HepG2 (cell line): ENCODE measurements around the gene RASSF6. TPM values are rescaled to one million over a fixed set of nuclear protein-coding genes. Genes with fewer than 3 reads are reported as not detected.
A peak's percentile ranks its signal among the peaks of the same experiment; 100 is the strongest.

Source experiments
- AHR ChIP-seq: IDR thresholded peaks from 2 replicates; pipeline ENCODE4 v1.6.1; 2018; ENCODE audit warnings: missing genetic modification reagents, missing compliant biosample characterization
- ARID5B ChIP-seq: IDR thresholded peaks from 2 replicates; pipeline ENCODE4 v1.4.0; 2020; ENCODE audit warnings: mild to moderate bottlenecking, missing genetic modification reagents
- CBFB ChIP-seq: sonication (generic); formaldehyde crosslinking; IDR thresholded peaks from 2 replicates; pipeline ENCODE4 v1.4.0; 2020; ENCODE audit warnings: missing genetic modification reagents
- FOSL2 ChIP-seq: sonication (generic); formaldehyde crosslinking; IDR thresholded peaks from 2 replicates; pipeline ENCODE4 v1.4.0; 2020; ENCODE audit warnings: missing genetic modification reagents
- FOXK1 ChIP-seq: sonication (generic); formaldehyde crosslinking; IDR thresholded peaks from 2 replicates; pipeline ENCODE4 v1.4.0; 2020; ENCODE audit warnings: low read depth, missing genetic modification reagents, borderline replicate concordance
- GATAD2A ChIP-seq: IDR thresholded peaks from 2 replicates; pipeline ENCODE4 v1.6.1; 2016
- HDAC1 ChIP-seq: sonication (generic); formaldehyde crosslinking; IDR thresholded peaks from 2 replicates; pipeline ENCODE4 v1.5.1; 2020; ENCODE audit warnings: mild to moderate bottlenecking, missing genetic modification reagents
- ISX ChIP-seq: sonication (generic); formaldehyde crosslinking; conservative IDR thresholded peaks from 2 replicates; pipeline ENCODE4 v1.5.0; 2020; ENCODE audit warnings: missing genetic modification reagents
- SALL1 ChIP-seq: sonication (generic); formaldehyde crosslinking; IDR thresholded peaks from 2 replicates; pipeline ENCODE4 v1.8.0; 2022; ENCODE audit warnings: mild to moderate bottlenecking, missing genetic modification reagents
- SOX6 ChIP-seq, 2 experiments: fragments of 450-650 bp in 1 of 2; sonication (generic) in 1 of 2; formaldehyde crosslinking in 1 of 2; IDR thresholded peaks; 2 replicates each; pipeline versions ENCODE4 v1.4.0 to v1.6.1; 2017 to 2020; ENCODE audit warnings: antibody characterized with exemption in 1 of 2, mild to moderate bottlenecking in 1 of 2, missing genetic modification reagents in 1 of 2
- ZNF20 ChIP-seq: sonication (generic); formaldehyde crosslinking; IDR thresholded peaks from 2 replicates; pipeline ENCODE4 v1.4.0; 2020; ENCODE audit warnings: mild to moderate bottlenecking, moderate library complexity, missing genetic modification reagents
- ZNF281 ChIP-seq: sonication (generic); formaldehyde crosslinking; IDR thresholded peaks from 2 replicates; pipeline ENCODE4 v1.4.0; 2020; ENCODE audit warnings: missing genetic modification reagents, borderline replicate concordance
- ZNF569 ChIP-seq: sonication (generic); formaldehyde crosslinking; IDR thresholded peaks from 2 replicates; pipeline ENCODE4 v1.5.0; 2020; ENCODE audit warnings: mild to moderate bottlenecking, missing genetic modification reagents, moderate library complexity, borderline replicate concordance
- ZNF768 ChIP-seq: sonication (generic); formaldehyde crosslinking; IDR thresholded peaks from 2 replicates; pipeline ENCODE4 v1.4.0; 2020; ENCODE audit warnings: missing genetic modification reagents
- polyA plus RNA-seq, 8 experiments: library from polyadenylated mRNA; depleted of rRNA in 3 of 8; stranded (reverse) in 7 of 8; unstranded in 1 of 8; fragments of >200 nt; fragmentation: Illumina TruSeq in 4 of 8; extraction: Trizol in 4 of 8; gene quantifications; 2 replicates each; pipeline versions ENCODE4 v1.2.1 to v1.2.3, GENCODE V29; 2011 to 2016; ENCODE audit warnings: low read depth in 4 of 8, missing spikeins in 1 of 8, mixed read lengths in 1 of 8; ENCODE audit not compliant: insufficient read depth in 1 of 8
- total RNA-seq, 5 experiments: library from RNA; depleted of rRNA; stranded (reverse); fragments of >200 nt; fragmentation: Illumina TruSeq; extraction: Trizol; gene quantifications; 2 replicates each; pipeline ENCODE4 v1.2.3, GENCODE V29; 2016; ENCODE audit warnings: low read depth in 1 of 5
- TF ChIP-seq, protein P1 (sequence below): sonication (generic); formaldehyde crosslinking; IDR thresholded peaks from 2 replicates; pipeline ENCODE4 v1.8.0; 2022; ENCODE audit warnings: missing genetic modification reagents, low read depth, mild to moderate bottlenecking, borderline replicate concordance

The RASSF6 gene
- total and polyA plus RNA-seq, 2 of the 13 experiments (the other 11 are each of a cell fraction or from before 2014, with no cell fraction given), result 0.03 to 0.11 TPM

DNA sequence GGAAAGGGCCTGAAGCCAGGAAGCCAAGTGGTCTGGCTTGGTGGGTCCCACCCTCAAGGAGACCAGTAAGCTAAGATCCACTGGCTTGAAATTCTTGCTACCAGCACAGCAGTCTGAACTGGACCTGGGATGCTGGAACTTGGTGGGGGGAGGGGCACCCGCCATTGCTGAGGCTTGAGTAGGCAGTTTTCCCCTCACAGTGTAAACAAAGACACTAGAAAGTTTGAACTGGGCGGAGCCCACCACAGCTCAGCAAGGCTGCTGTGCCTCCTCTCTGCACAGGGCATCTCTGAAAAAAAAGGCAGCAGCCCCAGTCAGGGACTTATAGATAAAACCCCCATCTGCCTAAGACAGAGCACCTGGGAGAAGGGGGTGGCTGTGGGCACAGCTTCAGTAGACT lies 75.6 kb downstream of the RASSF6 start (continued):
- no peak for TF ChIP-seq AHR
- TF ChIP-seq FOXK1, result 0 out of 2 replicates have a peak, but pooled peaks have one; percentile 45
- TF ChIP-seq ZNF768 (CRISPR knock-in tag), result peak; percentile 70; the same call in 1 of the 2 replicates
- TF ChIP-seq ZNF281 (CRISPR knock-in tag), result peak; percentile 95
- no peak for TF ChIP-seq ZNF20 (CRISPR knock-in tag)
- TF ChIP-seq ZNF569 (CRISPR knock-in tag), result no peak
- TF ChIP-seq CBFB (CRISPR knock-in tag), result no peak
- TF ChIP-seq SOX6 (IDR thresholded peaks at IDR 0.05), result no peak
- TF ChIP-seq SOX6 (CRISPR knock-in tag; IDR thresholded peaks at IDR 0.05), result peak; percentile 40; the same call in 1 of the 2 replicates
- 0 out of 2 replicates have a peak, but pooled peaks have one; percentile 14 for TF ChIP-seq SALL1 (CRISPR knock-in tag)
- peak; percentile 39; the same call in 1 of the 2 replicates for TF ChIP-seq ARID5B (CRISPR knock-in tag)
- TF ChIP-seq HDAC1, result 0 out of 2 replicates have a peak, but pooled peaks have one; percentile 17
- TF ChIP-seq GATAD2A (CRISPR knock-in tag), result 0 out of 2 replicates have a peak, but pooled peaks have one; percentile 23
- TF ChIP-seq ISX (CRISPR knock-in tag), result no peak
- peak; percentile 31; the same call in 1 of the 2 replicates for TF ChIP-seq FOSL2 (CRISPR knock-in tag)
- TF ChIP-seq, protein P1, sequence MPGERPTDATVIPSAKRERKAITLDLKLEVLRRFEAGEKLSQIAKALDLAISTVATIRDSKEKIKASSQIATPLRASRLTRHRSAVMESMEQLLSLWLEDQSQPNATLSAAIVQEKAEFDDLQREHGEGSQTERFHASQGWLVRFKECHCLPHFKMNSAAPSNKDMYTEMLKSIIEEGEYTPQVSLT (CRISPR knock-in tag), result no peak
